Kidney capillary endothelial cell (primary cell): ENCODE data around the gene TEFM.
"Not testable (repeated sequence)": the region's sequence is repeated elsewhere in the genome, so short reads cannot be mapped to it uniquely, and the experiment has no call there.

ENCODE experiments used
- DNase-seq: peaks from one replicate; pipeline ENCODE4 v3.0.0-alpha.2; 2018; ENCODE audit warnings: low spot score

Gene TEFM

DNA sequence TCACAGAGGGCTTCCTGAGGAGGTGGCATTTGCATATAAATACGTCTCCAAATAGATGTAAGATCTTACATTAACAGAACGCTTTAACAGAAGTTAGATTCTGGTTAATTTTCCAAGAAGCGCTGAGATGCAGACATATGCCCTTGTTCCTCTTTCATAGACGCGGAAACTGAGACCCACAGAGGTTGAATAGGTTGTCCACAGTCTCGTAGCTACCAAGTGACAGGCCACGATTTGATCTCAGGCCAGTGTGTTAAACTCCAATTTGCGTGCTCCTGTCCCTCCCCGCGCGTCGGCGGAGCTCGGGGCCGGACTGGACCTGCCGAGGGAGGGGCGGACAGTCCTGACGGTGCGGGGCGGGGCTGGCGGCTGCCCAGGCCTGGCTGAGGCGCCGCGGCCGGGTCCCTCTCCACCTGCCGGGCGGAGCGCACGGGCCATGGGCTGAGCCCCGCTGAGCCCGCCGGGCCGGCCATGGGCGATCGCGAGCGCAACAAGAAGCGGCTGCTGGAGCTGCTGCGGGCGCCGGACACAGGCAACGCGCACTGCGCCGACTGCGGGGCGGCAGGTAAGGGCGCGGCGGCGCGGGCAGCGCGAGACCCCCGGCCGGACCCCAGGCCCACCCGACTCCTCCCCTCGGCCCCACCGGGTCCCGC is 15.6 kb upstream of the TEFM start, which contains the start of gene ADAP2:
Gene ADAP2, plus strand, starts transcription at position 402 of the 653 bp plus-strand sequence. Its CDS starts 70 bp downstream, at position 472.
- DNase-seq: no peak

- DNase-seq: no peak
Observed at GRCh38 chr17:30920683-30921543, 14.9 kb upstream of the TEFM start.

GRCh38 chr17:30920282-30920681 is 14.2 kb upstream of the TEFM start:
- DNase-seq: peak; percentile 51

GRCh38 chr17:30917050-30917449 is 11.0 kb upstream of the TEFM start:
- DNase-seq: no peak

- no peak for DNase-seq
Observed at GRCh38 chr17:30915833-30916611, 10.0 kb upstream of the TEFM start.

DNA sequence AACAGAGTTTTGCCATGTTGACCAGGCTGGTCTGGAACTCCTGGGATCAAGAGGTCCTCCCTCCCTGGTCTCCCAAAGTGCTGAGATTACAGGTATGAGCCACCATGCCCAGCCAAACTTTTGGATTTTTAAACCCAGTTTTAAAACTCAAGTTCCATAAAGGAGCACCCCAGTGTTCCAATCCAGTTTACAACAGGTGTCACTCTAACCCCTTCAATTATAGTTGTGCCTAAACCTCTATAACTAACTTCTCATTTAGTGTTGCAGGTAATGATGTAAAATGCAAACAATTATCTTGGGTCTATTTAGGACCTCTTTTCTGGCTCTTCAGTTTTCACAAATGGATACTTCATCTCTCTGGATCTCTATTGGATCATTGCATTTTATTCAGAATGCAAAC is 7.9 kb upstream of the TEFM start:
- DNase-seq: no peak

- not testable (repeated sequence) for DNase-seq
Observed at GRCh38 chr17:30910151-30910550, 4.1 kb upstream of the TEFM start.

DNA sequence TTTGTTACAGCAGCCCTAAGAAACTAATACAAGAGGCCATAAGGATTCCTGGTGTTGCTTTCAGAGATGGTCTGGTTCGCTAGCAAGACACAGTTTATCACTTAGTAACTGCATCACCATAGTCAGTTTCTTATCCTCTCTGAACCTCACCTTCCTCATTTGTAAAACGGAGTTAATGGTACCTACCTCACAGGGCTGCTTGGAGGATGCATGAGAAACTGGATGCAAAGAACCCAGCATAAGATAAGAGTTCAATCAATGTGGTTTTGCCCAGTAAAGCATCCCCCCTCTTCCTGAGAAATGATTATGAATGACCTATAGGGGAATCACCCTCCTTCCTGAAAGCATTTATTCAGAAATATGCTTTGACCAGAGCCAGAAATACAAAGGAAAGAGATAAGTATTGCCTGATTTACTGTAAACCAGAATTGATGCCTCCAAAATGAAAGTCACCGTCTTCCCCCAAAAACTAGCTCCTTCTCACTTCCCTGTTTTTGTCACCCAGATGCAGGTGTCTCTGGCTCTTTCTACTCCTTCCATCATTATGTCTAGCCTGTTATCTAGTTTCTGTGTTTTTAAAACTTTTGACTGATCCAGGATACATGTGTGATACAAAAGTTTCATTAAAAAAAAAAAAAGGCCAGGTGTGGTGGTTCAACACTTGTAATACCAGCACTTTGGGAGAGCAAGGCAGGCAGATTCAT is 2.8 kb upstream of the TEFM start:
- DNase-seq: no peak

GRCh38 chr17:30905742-30906100 is 317 bp downstream of the TEFM start:
- no peak for DNase-seq

DNA sequence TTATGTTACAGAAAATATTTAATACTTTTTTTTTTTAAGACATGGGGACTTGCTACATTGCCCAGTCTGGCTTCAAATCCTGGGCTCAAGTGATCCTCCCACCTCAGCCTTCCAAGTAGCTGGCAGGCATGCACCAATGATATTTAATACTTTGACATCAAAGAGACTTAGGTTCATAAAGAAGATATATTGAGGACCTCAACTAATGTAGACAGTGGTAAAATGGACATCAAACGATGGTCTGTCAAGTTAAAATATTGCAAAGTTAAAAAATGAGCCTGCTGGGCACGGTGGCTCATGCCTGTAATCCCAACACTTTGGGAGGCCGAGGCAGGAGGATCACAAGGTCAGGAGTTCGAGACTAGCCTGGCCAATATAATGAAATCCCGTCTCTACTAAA is 8.7 kb downstream of the TEFM start:
- no peak for DNase-seq

DNA sequence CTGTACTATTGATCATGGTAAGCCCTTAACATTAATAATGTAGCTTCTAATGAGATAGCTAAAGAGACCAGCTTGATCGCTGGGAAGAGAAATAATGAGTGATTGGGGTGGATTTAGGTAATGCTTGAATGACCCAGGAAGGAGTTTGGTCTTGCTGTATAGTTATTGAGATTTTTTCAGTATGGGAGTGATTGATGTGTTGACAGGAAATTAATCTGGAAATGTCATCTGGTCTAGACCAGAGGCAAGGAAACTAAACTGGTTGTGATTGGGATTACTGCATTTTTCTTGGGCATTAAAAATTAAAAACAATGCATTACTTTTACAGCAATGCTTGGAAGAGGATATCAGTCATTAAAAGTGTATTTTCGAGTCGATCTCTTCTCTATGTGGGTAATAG is 11.8 kb downstream of the TEFM start:
- no peak for DNase-seq

DNA sequence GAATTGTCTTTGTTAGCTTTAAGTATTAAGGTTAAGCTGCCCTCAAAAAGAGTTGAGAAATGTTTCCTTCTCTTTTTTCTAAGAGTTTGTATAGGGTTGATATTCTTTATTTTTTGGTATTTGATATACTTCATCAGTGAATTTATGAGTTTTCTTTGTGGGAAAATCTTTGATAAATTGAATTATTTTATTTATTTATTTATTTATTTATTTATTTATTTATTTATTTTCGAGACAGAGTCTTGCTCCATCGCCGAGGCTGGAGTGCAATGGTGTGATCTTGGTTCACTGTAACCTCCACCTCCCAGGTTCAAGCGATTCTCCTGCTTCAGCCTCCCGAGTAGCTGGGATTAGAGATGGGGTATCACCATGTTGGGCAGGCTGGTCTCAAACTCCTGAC is 19.9 kb downstream of the TEFM start:
- DNase-seq: no peak

DNA sequence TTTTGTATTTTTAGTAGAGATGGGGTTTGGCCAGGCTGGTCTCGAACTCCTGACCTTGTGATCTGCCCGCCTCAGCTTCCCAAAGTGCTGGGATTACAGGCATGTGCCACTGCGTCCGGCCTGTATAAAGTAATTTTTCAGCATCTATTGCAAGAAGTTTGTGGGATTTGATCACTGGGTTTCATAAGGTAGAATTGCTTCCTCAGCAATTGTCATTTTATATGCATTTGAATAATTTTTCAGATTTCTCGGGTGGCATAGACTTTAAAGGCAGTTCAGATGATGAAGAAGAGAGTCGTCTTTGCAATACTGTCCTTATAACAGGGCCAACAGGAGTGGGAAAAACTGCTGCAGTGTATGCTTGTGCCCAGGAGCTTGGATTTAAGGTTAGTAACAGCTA is 37.0 kb downstream of the TEFM start:
- no peak for DNase-seq

GRCh38 chr17:30864636-30865035 is 41.4 kb downstream of the TEFM start:
- DNase-seq: no peak

DNA sequence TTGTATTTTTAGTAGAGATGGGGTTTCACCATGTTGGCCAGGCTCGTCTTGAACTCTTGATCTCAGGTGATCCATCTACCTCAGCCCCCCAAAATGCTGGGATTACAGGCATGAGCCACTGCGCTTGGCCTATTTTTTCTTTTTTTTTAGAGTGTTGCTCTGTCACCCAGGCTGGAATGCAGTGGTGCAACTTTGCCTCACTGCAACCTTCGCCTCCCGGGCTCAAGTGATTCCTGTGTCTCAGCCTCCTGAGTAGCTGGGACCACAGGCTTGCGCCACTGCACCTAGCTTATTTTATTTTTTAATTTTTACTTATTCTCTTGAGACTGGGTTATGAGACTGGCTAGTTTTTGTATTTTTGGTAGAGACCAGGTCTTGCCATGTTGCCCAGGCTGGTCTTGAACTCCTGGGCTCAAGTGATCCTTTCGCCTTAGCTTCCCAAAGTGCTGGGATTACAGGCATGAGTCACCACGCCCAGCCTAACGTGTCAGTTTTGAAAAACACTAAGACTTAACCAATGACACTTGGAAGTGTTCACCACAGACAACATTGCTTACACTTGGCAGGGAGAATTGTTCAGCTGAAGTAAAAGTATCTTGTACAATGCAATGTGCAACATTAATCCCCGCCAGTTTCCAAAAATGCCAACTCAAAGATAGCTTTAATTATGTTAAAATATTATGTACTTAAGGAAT is 47.3 kb downstream of the TEFM start:
- DNase-seq: no peak

DNA sequence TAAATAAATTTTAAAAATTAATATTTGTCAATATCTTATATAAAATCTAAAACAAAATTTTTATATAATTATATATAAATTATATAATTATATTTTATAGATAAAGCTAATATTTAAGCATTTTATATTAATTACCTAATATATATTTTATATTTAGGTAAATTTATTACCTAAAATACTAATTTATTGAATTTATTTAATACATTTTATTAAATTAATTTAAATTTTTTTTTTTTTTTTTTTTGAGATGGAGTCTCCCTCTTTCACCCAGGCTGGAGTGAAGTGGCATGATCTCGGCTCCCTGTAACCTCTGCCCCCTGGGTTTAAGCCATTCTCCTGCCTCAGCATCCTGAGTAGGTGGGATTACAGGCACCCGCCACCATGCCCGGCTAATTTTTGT is 51.9 kb downstream of the TEFM start:
- no peak for DNase-seq
